ENCODE measurements around the gene AAK1. TPM values are rescaled to one million over a fixed set of nuclear protein-coding genes. Genes with fewer than 3 reads are reported as not detected.

The AAK1 gene
- total RNA-seq, 1 experiment from 2014 or later, result 35.6 TPM

- POLR2A ChIA-PET, result no interaction called here
- H3K27ac Mint-ChIP-seq, result no peak overlapping the region
- ATAC-seq, result no peak
- TF ChIP-seq ATF6 (CRISPR knock-in tag; IDR thresholded peaks at IDR 0.05) (no peak), ELF4 (CRISPR knock-in tag; IDR thresholded peaks at IDR 0.05; ENCODE audit: low read depth) (no peak), FOXJ3 (CRISPR knock-in tag; IDR thresholded peaks at IDR 0.05; ENCODE audit: borderline replicate concordance) (no peak), HMGXB4 (CRISPR knock-in tag; IDR thresholded peaks at IDR 0.05) (no peak), E2F1 (CRISPR knock-in tag; IDR thresholded peaks at IDR 0.05) (no peak), ARID4B (CRISPR knock-in tag; IDR thresholded peaks at IDR 0.05; ENCODE audit: borderline replicate concordance) (no peak), FOXP1 (CRISPR knock-in tag; IDR thresholded peaks at IDR 0.05; ENCODE audit: borderline replicate concordance) (no peak), IRF1 (CRISPR knock-in tag; IDR thresholded peaks at IDR 0.05) (no peak), NR3C1 (CRISPR knock-in tag; conservative IDR thresholded peaks at IDR 0.05; ENCODE audit: low read depth) (no peak), ZNF671 (CRISPR knock-in tag; IDR thresholded peaks at IDR 0.05) (no peak), ZNF396 (CRISPR knock-in tag; IDR thresholded peaks at IDR 0.05; ENCODE audit: borderline replicate concordance) (no peak), OVOL2 (CRISPR knock-in tag; IDR thresholded peaks at IDR 0.05; ENCODE audit: borderline replicate concordance) (no peak), RORB (CRISPR knock-in tag; IDR thresholded peaks at IDR 0.05) (no peak)
- no peaks in the 10 kb centered on the region for H3K36me3 Mint-ChIP-seq
- DNase-seq (ENCODE audit: low spot score), result no peak
- no peak overlapping the region for H3K4me3 Mint-ChIP-seq
- peaks cover 8% of the 10 kb centered on the region; the same call in 1 of the 2 replicates for H3K4me1 Mint-ChIP-seq
- CTCF ChIA-PET, result interaction anchor here (1.3 kb wide), 1 partner anchor 243 kb away, joined by 3 read pairs; the partner anchor contains the start of gene NFU1
- H3K9me3 Mint-ChIP-seq, result no peaks in the 10 kb centered on the region
- no peaks in the 10 kb centered on the region for H3K27me3 Mint-ChIP-seq (ENCODE audit: low read depth)
Measured at GRCh38 chr2:69680001-69680675, 36.6 kb upstream of the AAK1 start.

- no peaks in the 10 kb centered on the region for H3K36me3 Mint-ChIP-seq
- no peak for DNase-seq (ENCODE audit: low spot score)
- 0 out of 2 replicates have a peak, but pooled peaks cover 3% of the 10 kb centered on the region for H3K4me1 Mint-ChIP-seq
- CTCF ChIA-PET, result interaction anchor here (0.6 to 0.7 kb wide), 2 partner anchors 302 to 306 kb away, joined by 3 to 4 read pairs; no protein-coding TSS in a partner anchor
- no peaks in the 10 kb centered on the region for H3K27me3 Mint-ChIP-seq (ENCODE audit: low read depth)
- POLR2A ChIA-PET, result no interaction called here
- no peak for ATAC-seq
- TF ChIP-seq E2F1 (CRISPR knock-in tag; IDR thresholded peaks at IDR 0.05) (no peak), NFATC4 (CRISPR knock-in tag; IDR thresholded peaks at IDR 0.05) (no peak), STAT6 (CRISPR knock-in tag; conservative IDR thresholded peaks at IDR 0.05; ENCODE audit: low read depth) (no peak), ZNF121 (CRISPR knock-in tag; IDR thresholded peaks at IDR 0.05) (no peak), TP53 (CRISPR knock-in tag; IDR thresholded peaks at IDR 0.05) (no peak), RORB (CRISPR knock-in tag; IDR thresholded peaks at IDR 0.05) (no peak)
- peaks cover under 1% of the 10 kb centered on the region; the same call in 1 of the 2 replicates for H3K9me3 Mint-ChIP-seq
- no peak overlapping the region for H3K27ac Mint-ChIP-seq
- no peak overlapping the region for H3K4me3 Mint-ChIP-seq
Measured at GRCh38 chr2:69677914-69678313, 34.4 kb upstream of the AAK1 start.
